GM10266 (cell line): ENCODE measurements around the gene FTO.
A peak's percentile ranks its signal among the peaks of the same experiment; 100 is the strongest.

Experiments
- DNase-seq: peaks from one replicate; pipeline ENCODE4 v3.0.0; 2012; ENCODE audit errors: extremely low spot score
- TF ChIP-seq, protein P1 (sequence below): IDR thresholded peaks from 2 replicates; pipeline ENCODE4 v1.5.1; 2012; ENCODE audit warnings: mild to moderate bottlenecking, low read depth; ENCODE audit not compliant: control insufficient read depth, insufficient read depth; ENCODE audit errors: missing control alignments

The FTO gene

GRCh38 chr16:53904533-53904932 is 200.6 kb downstream of the FTO start:
- no peak for DNase-seq
- TF ChIP-seq, protein P1, sequence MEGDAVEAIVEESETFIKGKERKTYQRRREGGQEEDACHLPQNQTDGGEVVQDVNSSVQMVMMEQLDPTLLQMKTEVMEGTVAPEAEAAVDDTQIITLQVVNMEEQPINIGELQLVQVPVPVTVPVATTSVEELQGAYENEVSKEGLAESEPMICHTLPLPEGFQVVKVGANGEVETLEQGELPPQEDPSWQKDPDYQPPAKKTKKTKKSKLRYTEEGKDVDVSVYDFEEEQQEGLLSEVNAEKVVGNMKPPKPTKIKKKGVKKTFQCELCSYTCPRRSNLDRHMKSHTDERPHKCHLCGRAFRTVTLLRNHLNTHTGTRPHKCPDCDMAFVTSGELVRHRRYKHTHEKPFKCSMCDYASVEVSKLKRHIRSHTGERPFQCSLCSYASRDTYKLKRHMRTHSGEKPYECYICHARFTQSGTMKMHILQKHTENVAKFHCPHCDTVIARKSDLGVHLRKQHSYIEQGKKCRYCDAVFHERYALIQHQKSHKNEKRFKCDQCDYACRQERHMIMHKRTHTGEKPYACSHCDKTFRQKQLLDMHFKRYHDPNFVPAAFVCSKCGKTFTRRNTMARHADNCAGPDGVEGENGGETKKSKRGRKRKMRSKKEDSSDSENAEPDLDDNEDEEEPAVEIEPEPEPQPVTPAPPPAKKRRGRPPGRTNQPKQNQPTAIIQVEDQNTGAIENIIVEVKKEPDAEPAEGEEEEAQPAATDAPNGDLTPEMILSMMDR = no peak

DNA sequence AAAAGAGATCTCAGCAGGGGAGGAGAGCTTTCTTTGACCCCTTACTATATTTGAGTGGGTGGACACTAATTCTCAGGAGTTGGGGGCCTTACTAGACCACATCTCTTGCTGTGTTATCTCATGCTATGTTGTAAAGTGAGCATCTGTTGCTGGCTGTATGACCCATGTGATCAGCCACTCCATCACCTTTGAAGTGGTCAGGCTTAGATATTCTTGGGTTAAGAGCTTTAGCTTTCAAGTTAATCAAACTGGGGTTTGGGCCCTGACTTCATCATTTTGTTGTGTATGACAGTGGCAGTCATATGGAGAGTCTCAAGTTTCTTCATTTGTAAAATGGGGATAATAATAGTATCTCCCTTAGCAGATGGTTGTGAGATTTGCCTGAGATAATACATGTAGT is 201.1 kb downstream of the FTO start:
- no peak for DNase-seq
- TF ChIP-seq, protein P1 = no peak

DNA sequence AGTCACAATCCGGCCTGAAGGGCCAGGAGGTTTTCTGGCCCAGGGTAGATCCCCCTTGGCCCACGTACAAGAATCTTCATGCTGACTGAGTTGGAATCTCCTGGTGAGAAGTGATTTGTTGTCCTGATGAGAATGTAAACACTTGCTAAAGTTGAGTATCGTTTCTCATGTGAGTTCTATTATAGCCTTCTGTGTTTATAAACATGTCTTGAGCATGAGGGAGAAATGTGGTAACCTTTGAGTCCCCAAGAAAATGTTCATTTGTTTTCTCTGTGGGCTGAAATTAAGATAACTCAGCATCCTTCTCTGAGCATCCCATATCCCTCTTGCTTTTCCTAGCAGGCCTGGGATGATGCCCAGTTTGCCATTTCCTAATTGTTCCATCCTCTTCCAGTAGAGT is 204.8 kb downstream of the FTO start:
- TF ChIP-seq, protein P1 = no peak
- DNase-seq = no peak

- TF ChIP-seq, protein P1 = no peak
- DNase-seq = no peak
These were observed 207.0 kb downstream of the FTO start for GRCh38 chr16:53910990-53911389.

DNA sequence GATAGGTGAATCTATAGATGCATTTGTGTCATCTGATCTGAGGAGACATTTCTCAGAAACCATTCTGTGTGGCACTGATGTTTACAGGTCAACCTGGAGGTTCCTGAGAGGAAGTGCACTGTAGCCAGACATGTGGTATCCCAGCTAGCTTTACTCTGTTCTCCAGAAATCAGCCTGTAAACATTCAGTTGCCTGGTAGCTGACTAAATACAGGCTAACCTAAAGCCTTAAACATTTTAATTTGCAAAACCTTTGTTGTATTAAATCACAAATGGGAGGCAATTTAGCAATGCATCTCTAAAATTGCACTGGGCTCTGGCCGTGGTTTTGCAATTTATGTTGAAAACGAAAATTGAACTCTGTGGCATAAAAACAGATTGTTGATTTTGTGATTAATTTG is 207.6 kb downstream of the FTO start:
- no peak for DNase-seq
- TF ChIP-seq, protein P1 = no peak

DNA sequence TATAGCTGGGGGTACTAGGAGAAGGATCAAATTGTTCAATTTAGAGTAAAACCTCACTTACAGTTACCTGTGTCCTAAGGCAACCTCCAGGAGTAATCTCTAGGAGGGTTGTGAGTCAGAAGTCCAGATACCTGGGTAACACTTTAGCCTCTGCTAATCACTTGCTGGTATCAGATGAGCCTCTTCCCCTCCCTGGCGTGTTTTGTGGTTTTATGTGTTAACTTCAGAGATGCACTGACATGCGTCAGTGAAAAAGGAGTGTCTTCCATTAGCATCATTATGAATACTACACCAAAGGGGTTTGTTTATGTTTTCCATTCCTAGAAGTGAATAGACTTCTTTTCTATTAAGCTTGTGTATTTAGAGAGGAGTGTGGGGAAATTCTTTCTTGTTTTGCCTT is 208.2 kb downstream of the FTO start:
- peak; percentile 6 for DNase-seq
- TF ChIP-seq, protein P1 = no peak

DNA sequence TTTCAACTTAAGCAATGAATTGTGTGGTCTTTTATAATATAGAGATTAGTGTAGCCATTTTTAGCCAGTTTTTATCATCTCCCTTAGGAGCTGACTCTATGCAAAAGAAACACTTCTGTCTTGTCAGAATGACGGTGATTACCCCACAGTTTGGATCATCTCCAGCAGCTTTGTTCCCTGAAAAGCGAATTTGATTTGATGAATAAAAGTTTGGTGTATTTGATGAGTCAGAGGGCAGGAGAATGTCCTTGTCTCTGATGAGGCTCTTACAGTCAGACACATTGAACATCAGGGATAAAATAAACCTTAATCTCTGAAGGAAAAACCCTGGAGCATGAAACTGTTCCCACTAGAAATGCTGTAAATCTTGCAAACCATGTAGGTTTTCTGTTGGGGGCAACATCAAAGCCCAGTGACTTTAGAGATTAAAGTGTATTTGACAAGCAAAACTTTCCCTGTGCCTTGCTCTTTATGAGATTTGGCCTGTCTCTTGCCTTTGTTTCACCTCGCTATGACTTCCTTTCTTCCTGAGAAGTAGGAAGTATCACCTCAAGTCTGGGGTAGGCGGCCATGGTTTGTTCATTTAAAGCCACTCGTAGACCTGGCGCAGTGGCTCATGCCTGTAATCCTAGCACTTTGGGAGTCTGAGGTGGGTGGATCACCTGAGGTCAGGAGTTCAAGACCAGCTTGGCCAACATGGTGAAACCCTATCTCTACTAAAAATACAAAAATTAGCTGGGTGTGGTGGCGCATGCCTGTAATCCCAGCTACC is 209.3 kb downstream of the FTO start:
- no peak for DNase-seq

More for the DNA sequence above, 209.3 kb downstream of the FTO start:
- TF ChIP-seq, protein P1 = no peak
